SIG-M5 (cell line): Measurements from ENCODE around the gene C4orf33.

Experiments used
- DNase-seq: peaks from one replicate; lab custom pipeline; 2025; lab: John Stamatoyannopoulos, UW

The C4orf33 gene

DNA sequence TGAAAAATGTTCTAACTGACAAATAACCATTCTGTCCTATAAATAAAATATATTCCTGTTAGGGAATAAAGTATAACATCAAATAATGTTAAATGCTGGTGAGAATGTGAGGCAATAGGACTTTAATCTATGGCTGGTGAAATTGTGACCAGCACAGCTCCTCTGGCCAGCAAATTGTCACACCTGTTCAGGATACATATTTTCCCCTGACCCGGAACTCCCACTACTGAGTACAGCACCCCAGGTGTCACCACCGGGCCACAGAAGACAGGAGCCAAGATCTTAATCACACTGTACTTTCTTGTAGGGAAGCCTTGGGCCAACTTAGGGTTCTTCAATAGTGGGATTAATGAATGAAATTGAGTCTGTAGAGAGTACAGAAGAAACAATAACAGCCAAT, 33.2 kb downstream of the C4orf33 start:
- DNase-seq, result no peak

- DNase-seq, result no peak
These were observed 35.4 kb downstream of the C4orf33 start for GRCh38 chr4:129131343-129131742.

GRCh38 chr4:129136433-129136832, 40.5 kb downstream of the C4orf33 start:
- no peak for DNase-seq

DNA sequence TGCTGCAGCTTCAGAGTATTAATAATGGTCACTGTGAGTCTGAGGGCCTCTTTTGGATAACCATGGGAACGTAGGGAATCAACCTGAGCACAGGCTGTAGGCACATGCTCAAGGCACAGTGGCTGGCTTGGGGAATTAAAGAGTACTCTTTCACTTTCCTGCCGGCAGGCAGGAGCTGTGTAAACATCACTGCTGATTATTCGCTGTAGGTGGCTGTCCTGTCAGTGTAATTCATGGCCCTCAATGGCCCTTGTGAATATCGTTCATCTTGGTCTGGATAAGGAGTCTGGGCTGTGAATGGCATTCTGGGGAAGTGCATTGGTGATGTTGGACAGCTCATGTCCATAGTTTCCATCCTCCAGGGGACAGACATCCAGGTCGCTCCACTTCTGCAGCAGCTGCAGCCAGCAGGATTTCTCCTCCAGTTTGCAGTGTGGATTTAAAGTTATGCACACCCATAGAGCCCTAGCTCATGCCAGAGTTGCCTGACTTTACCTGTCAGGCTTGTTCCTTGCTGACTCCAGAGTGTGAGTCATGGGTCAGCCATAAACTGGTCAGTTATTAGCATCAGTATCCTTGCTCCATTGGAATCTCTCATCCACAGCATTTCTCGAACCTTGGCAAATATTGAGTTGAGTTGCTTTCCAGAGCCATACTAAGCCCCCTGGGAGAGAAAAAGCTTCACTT, 43.0 kb downstream of the C4orf33 start:
- DNase-seq, result no peak

- DNase-seq, result no peak
These were observed 44.6 kb downstream of the C4orf33 start for GRCh38 chr4:129140521-129140920.

GRCh38 chr4:129143359-129143758, 47.4 kb downstream of the C4orf33 start:
- no peak for DNase-seq

GRCh38 chr4:129144755-129145206, 48.8 kb downstream of the C4orf33 start:
- no peak for DNase-seq

GRCh38 chr4:129145222-129145730, 49.3 kb downstream of the C4orf33 start:
- DNase-seq, result no peak

- no peak for DNase-seq
These were observed 50.7 kb downstream of the C4orf33 start for GRCh38 chr4:129146639-129147038.

DNA sequence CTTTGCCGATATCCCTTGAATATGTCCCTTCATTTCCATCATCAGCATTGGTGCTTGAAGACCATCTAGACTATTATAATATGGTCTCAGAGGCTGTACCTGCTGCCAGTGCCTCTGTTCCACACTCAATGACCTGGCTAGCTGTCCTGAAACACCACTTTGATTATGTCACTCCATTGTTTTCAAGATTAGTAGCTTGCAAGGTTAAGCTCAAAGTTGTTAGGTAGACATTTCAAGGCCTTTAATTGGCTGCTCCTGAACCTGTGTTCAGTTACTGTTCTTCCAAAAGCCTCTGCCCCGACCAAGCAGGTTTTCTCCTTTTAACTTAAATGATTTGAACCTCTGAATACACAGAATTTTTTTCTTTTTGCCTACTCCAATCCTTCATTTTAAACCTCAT, 52.9 kb downstream of the C4orf33 start:
- no peak for DNase-seq

DNA sequence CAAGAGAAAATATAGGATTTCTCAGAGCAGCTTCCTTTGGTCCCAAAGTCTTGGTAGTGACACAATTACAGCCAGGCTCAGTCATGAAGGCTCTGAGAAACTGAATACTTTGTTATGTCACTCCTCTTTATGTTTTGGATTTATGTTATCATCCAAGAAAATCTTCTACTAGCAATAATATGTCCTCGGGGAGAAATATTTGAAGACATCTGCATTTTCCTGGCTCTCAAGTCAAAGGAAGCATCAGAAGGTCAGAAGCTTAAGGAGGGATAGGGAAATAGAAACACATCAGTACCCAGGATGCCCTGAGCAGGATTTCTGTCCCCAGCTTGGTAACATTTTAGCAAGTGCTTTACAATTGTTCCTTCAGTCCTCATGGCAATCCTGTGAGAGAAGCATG, 54.0 kb downstream of the C4orf33 start:
- no peak for DNase-seq

- no peak for DNase-seq
These were observed 56.4 kb downstream of the C4orf33 start for GRCh38 chr4:129152350-129152749.

- DNase-seq, result no peak
These were observed 57.7 kb downstream of the C4orf33 start for GRCh38 chr4:129153700-129154099.

GRCh38 chr4:129162450-129162849, 66.5 kb downstream of the C4orf33 start:
- DNase-seq, result no peak

DNA sequence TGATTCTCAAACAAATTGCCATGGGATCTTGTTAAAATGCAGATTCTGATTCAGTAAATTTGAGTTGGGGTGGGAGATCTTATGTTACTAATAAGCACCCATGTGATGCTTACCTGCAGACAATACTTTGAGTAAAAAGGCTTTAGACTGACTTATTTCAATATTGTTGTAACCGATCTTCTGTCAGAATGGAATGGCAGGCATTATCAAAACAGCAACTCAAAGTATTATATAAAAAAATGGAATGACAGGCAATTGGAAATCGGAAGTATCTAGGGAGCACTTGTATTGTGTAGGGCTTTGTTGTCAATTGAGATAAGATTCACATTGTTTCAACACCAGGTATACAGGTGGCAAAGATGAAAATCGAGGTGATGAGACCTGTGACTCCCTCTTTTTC, 67.5 kb downstream of the C4orf33 start:
- DNase-seq, result no peak

GRCh38 chr4:129164243-129164642, 68.3 kb downstream of the C4orf33 start:
- no peak for DNase-seq
